ENCODE results near the gene BAMBI. TPM values are rescaled to one million over a fixed set of nuclear protein-coding genes. Genes with fewer than 3 reads are reported as not detected.

Gene BAMBI
- polyA plus RNA-seq, 2 of the 4 experiments (the other 2 are of a cell fraction), result 25.6 to 40.5 TPM

GRCh38 chr10:28698075-28698474, 20.8 kb downstream of the BAMBI start:
- TF ChIP-seq ATOH8 (CRISPR knock-in tag; IDR thresholded peaks at IDR 0.05; ENCODE audit: low read depth) (no peak), CTCF (IDR thresholded peaks at IDR 0.05) (no peak), NPAS2 (CRISPR knock-in tag; IDR thresholded peaks at IDR 0.05; ENCODE audit: borderline replicate concordance) (no peak), PBX3 (IDR thresholded peaks at IDR 0.05) (no peak), KDM5A (IDR thresholded peaks at IDR 0.05) (no peak), ZC3H11A (IDR thresholded peaks at IDR 0.05) (no peak), MYC (IDR thresholded peaks at IDR 0.05; ENCODE audit: borderline replicate concordance, low read length) (no peak), BHLHE40 (IDR thresholded peaks at IDR 0.05; ENCODE audit: low read depth, low read length) (no peak), PHF8 (IDR thresholded peaks at IDR 0.05; ENCODE audit: borderline replicate concordance, low read depth) (no peak), ZNF302 (CRISPR knock-in tag; IDR thresholded peaks at IDR 0.05) (no peak), ZSCAN20 (CRISPR knock-in tag; IDR thresholded peaks at IDR 0.05) (no peak), TP53 (CRISPR knock-in tag; IDR thresholded peaks at IDR 0.05) (no peak), HOXB5 (CRISPR knock-in tag; IDR thresholded peaks at IDR 0.05) (no peak), FOSL2 (IDR thresholded peaks at IDR 0.05) (no peak), FOSL2 (CRISPR knock-in tag; IDR thresholded peaks at IDR 0.05) (no peak), SMC3 (IDR thresholded peaks at IDR 0.05) (no peak), MAFK (IDR thresholded peaks at IDR 0.05; ENCODE audit: partially characterized antibody) (no peak), HES2 (IDR thresholded peaks at IDR 0.05) (no peak), MAZ (IDR thresholded peaks at IDR 0.05; ENCODE audit: borderline replicate concordance, low read depth, low read length) (no peak)
- POLR2A ChIA-PET, result no interaction called here
- DNase-seq (ENCODE audit: low read depth in 1 of 2, low spot score in 1 of 2), result no peak
- WGBS (ENCODE audit: missing lambda C conversion rate), result 64% methylated on average over 2 of the region's 2 CpGs
- Histone ChIP-seq H3K4me1 (no peaks in the 10 kb centered on the region), H3K9me3 (no peaks in the 10 kb centered on the region), H3K4me2 (no peak overlapping the region), H3K4me3 (no peak overlapping the region), H3K27ac (no peak overlapping the region)
- no peak for ATAC-seq
- CTCF ChIA-PET, result interaction anchor here (0.8 kb wide), 1 partner anchor 479 kb away, joined by 5 read pairs; no protein-coding TSS in a partner anchor
- no peak for FAIRE-seq

GRCh38 chr10:28704464-28705161, 27.3 kb downstream of the BAMBI start:
- ATAC-seq (no peak), DNase-seq (ENCODE audit: low read depth in 1 of 2, low spot score in 1 of 2) (no peak), FAIRE-seq (no peak)
- Histone ChIP-seq H3K4me1 (no peaks in the 10 kb centered on the region), H3K9me3 (no peaks in the 10 kb centered on the region), H3K4me2 (no peak overlapping the region), H3K4me3 (no peak overlapping the region), H3K27ac (no peak overlapping the region)
- ChIA-PET CTCF (interaction anchor here (0.8 kb wide), 1 partner anchor 16 kb away, joined by 3 read pairs; no protein-coding TSS in a partner anchor), POLR2A (no interaction called here)
- 82% methylated on average over 12 of the region's 12 CpGs for WGBS (ENCODE audit: missing lambda C conversion rate)
- TF ChIP-seq HDAC2 (IDR thresholded peaks at IDR 0.05) (no peak), USF2 (IDR thresholded peaks at IDR 0.05) (no peak), ZSCAN20 (CRISPR knock-in tag; IDR thresholded peaks at IDR 0.05) (no peak), ESRRA (IDR thresholded peaks at IDR 0.05; ENCODE audit: borderline replicate concordance, low read length) (no peak), BCL3 (IDR thresholded peaks at IDR 0.05) (no peak), TP53 (CRISPR knock-in tag; IDR thresholded peaks at IDR 0.05) (no peak), NPAS2 (CRISPR knock-in tag; IDR thresholded peaks at IDR 0.05; ENCODE audit: borderline replicate concordance) (no peak), MAZ (IDR thresholded peaks at IDR 0.05; ENCODE audit: borderline replicate concordance, low read depth, low read length) (no peak), CBX2 (IDR thresholded peaks at IDR 0.05; ENCODE audit: borderline replicate concordance, low read depth) (no peak), RARB (CRISPR knock-in tag; IDR thresholded peaks at IDR 0.05) (no peak), BHLHE40 (IDR thresholded peaks at IDR 0.05; ENCODE audit: low read depth, low read length) (no peak), PHF8 (IDR thresholded peaks at IDR 0.05; ENCODE audit: borderline replicate concordance, low read depth) (no peak), HOXB13 (CRISPR knock-in tag; IDR thresholded peaks at IDR 0.05; ENCODE audit: low read depth) (no peak), JUNB (IDR thresholded peaks at IDR 0.05) (no peak), ELK1 (IDR thresholded peaks at IDR 0.05; ENCODE audit: low read depth, low read length) (no peak), RNF2 (IDR thresholded peaks at IDR 0.05; ENCODE audit: borderline replicate concordance, low read depth) (no peak), NFE2L2 (conservative IDR thresholded peaks at IDR 0.05; ENCODE audit: low read length) (no peak), KDM5A (IDR thresholded peaks at IDR 0.05) (no peak), SMC3 (IDR thresholded peaks at IDR 0.05) (no peak)

All from A549 (cell line).